ENCODE data around the gene ST3GAL6. TPM values are rescaled to one million over a fixed set of nuclear protein-coding genes. Genes with fewer than 3 reads are reported as not detected.
"Not testable (repeated sequence)": the region's sequence is repeated elsewhere in the genome, so short reads cannot be mapped to it uniquely, and the experiment has no call there.

The ST3GAL6 gene
- polyA plus RNA-seq, 4 donors, result 64.7 to 94.6 (median 66.4) TPM

DNA sequence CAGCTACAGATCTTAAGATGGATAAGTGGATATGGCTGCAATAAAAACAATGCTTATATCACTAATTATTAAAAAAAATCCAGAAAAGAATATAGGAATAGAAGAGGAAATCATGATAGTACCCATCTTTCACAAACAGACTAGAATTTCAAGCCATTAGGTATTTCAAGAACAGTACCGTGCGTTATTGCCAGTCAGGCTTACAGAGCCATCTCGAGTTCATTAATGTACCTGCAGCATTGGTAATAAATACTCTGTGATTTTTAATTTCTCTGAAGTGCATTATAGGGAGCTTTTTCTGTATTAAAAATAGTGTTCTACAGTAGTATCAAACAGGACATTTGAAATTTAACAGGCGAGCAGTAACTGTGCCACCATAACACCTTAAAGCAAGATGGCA is 35.7 kb downstream of the ST3GAL6 start:
- no peak for DNase-seq (ENCODE audit: low read depth in 4 of 4, low spot score in 2 of 4)

DNA sequence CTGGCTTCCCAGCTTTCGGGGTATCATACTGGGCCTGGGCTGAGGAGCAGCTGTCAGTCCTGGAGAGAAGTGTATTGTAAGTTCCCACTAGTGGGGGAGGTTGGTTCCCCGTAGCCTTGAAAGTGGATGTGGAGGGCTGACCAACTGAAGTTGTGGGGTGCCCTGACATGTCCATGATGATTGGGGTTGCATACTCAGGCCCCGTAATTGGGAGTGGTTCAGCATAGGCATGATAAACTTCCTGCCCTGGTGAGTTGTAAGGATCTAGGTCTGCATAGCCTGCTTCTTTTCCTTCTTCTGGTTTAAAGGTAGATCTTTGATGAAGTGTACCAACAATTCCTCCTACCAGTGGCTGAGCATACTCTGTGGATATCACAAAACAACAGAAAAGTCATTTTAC is 36.3 kb downstream of the ST3GAL6 start:
- DNase-seq (ENCODE audit: low read depth in 4 of 4, low spot score in 2 of 4), result no peak

DNA sequence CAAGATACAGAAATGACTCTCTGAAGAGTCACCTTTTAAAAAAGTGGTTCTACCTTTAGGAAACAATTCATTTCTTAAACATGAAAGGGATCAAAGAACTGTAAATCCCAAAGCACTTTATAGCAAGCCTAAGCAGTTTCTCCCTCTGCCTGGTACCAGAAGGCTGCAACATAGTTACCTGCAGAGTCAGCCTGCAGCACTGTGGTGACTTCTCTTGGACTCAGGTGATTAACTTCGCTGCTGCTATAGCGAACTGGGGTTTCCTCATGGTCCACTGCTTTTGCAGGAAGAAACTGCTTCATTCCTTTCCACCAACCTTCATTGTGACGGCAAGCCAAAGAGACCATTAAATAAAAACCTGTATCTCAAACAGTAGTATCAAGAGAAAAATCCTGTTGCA is 37.3 kb downstream of the ST3GAL6 start:
- DNase-seq (ENCODE audit: low read depth in 4 of 4, low spot score in 2 of 4), result no peak

DNA sequence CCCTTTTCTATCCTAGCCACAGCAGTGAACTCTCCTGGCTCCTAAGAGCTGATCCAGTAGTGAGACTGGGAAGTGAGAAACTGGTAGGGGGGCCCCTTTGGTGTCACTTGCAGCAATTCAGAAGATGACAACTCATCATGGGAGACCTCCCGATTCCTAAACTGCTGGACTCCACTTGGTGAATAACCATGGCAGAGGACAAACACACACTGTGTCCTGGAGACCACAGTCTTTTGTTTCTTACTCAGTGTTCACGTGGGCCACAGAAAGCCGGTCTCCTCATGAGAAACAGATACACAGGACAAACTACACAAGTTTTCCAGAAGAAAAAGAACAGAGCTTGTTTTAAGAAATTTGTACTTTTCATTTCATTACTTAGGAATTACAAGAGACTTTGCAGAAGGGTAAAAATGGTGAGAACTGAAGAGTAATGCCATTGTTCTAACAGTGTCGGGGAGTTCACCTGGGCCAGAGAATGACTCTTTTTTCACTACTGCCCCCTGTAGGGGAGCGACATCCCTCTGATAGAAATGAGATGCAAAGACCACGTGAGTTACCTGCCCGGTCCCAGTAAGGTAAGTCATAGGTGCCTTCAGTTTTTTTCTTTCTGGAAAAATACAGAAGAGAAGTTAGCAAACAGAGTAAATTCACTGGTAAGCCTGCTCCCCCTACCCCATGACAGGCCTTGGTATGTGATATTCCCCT is 38.1 kb downstream of the ST3GAL6 start:
- no peak for DNase-seq (ENCODE audit: low read depth in 4 of 4, low spot score in 2 of 4)

DNA sequence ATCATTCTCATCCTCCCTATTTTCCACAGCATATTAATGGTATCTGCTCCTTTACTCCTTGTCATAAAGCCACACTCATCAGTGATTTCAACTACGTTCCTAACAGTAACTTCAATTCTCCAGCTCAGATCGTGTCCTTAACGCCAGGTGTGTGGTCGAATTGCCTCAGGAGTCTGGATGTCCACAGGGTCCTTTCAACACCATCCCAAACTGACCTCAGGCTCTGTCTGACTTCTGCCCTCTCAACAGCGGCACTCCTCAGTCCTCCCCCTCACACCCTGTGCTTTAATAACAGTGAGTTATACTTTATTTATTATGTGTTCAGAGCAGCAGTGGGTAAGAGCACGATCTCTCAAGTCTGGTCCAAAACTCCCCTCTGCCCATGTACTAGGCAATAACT is 42.4 kb downstream of the ST3GAL6 start:
- DNase-seq (ENCODE audit: low read depth in 4 of 4, low spot score in 2 of 4), result no peak

DNA sequence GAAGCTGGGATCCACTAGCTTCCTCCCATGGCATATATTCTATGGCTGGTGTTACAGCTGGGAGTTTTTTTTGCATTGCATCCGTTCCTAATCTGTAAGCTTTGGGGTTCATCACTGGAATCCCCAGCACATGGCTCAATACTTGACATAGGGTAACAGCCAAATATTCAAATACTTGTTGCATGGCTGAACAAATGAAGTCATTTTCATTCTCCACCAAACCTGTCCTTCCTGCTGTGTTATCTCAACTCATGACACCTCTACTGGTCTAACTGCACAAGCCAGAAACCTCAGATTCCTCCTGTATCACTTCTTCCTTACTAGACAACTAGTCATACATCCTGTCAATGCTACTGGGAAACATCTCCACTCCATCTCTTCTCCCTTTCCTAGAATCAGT is 43.4 kb downstream of the ST3GAL6 start:
- no peak for DNase-seq (ENCODE audit: low read depth in 4 of 4, low spot score in 2 of 4)

DNA sequence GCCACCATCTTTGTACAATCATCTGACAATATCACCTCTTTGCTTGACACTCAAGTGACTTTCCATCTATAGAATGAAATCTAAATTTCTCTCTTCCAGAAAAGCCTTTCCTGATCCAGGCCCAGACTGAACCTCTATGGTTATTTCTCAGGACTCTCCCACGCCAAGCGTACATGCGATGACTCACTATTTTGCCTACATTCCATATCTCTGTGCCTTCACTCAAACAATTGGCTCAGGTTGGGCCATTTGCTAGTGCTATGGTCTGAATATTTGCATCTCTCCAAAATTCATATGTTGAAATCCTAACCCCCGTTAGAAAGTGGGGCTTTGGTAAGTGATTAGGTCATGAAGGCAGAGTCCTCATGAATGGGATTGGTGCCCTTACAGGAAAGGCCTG is 43.9 kb downstream of the ST3GAL6 start:
- DNase-seq (ENCODE audit: low read depth in 4 of 4, low spot score in 2 of 4), result no peak

DNA sequence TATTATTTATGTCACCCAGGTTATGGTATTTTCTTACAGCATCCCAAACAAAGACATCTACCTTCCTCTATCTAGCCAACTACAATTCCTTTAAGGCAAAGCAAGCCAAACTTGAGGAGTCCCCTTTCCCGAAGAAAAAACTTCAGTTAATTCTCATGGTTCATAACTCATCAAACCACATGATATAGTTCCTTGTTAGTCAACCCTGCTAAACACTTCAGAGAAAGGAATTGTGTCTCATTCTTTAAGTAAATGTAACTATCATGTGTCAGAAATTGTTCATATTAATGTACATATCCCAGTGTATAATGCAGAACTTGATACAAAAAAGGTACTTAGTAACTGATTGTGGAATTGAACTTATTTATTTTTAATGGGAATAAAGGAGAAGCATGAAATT is 44.4 kb downstream of the ST3GAL6 start:
- no peak for DNase-seq (ENCODE audit: low read depth in 4 of 4, low spot score in 2 of 4)

DNA sequence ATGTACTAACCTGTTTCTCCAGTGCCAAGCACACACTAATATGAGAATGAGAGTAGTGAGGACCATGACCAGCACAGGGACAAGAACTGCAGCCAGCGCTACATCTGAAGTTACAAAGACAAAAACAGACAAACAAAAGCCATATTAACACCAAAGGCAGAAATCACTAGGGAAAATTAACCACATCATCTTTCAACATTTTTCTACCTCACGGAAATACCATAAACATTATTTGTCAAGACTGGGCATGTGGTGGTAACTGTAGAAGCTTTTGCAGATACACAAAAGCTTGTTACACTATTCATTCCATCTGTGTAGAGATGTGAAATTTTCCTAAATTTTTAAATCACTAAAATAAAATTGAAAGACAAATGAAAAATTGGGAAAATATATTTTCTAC is 44.9 kb downstream of the ST3GAL6 start:
- no peak for DNase-seq (ENCODE audit: low read depth in 4 of 4, low spot score in 2 of 4)

DNA sequence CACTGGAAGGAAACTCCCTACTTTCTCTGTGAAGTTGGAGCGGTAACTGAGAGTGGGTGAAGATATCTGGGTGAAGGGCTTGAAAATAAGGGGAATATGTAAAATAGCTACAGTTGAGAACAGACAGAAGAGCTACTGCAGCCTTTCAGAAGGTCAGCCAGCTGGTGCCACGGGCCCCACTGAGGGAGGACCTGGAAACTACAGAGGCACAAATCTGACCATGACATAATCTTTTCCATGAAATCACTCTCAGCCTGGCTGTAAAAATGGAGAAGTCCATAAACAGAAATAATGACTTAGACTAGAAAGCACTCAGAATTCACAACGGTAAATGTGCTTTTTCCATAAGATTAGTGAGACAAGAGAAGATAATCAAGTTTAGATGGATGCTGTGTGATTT is 46.4 kb downstream of the ST3GAL6 start:
- DNase-seq (ENCODE audit: low read depth in 4 of 4, low spot score in 2 of 4), result no peak

DNA sequence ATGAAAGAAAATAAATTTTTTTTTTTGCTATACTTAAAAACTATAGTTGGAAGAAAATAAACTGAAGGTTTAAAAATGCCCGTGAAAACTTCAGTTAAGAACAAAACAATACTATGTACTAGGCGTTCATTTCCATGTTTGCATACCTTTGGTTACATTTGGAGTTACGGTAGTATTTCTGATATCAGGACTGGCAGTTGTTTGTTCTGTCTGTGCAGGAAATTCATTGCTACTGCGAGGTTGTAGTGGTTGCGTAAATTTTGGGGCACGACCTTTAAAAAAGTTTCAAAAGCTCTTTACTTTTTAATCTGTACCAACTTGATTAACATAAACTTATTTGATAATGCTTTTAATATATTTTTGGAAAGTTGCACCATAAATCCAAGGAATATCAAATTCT is 47.9 kb downstream of the ST3GAL6 start:
- no peak for DNase-seq (ENCODE audit: low read depth in 4 of 4, low spot score in 2 of 4)

DNA sequence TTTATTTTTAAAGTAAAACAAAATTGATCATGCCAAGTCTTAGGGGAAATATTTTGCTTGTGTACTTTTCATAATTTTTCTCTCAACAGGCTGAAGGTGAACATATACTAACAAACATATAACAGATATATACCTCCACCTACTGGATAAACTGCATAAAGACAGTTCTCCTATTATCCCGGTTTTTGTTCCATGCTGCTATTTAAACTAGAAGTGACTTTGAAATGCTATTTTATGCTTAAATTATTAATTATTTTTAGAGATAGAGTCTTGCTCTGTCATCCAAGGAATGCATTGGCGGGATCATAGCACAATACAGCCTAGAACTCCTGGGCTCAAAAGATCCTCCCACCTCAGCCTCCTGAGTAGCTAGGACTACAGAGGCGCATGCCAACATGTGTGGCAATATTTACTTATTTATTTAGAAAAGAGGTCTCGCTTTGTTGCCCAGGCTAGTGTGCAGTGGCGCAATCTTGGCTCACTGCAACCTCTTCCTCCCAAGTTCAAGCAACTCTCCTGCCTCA is 49.8 kb downstream of the ST3GAL6 start:
- no peak for DNase-seq (ENCODE audit: low read depth in 4 of 4, low spot score in 2 of 4)

DNA sequence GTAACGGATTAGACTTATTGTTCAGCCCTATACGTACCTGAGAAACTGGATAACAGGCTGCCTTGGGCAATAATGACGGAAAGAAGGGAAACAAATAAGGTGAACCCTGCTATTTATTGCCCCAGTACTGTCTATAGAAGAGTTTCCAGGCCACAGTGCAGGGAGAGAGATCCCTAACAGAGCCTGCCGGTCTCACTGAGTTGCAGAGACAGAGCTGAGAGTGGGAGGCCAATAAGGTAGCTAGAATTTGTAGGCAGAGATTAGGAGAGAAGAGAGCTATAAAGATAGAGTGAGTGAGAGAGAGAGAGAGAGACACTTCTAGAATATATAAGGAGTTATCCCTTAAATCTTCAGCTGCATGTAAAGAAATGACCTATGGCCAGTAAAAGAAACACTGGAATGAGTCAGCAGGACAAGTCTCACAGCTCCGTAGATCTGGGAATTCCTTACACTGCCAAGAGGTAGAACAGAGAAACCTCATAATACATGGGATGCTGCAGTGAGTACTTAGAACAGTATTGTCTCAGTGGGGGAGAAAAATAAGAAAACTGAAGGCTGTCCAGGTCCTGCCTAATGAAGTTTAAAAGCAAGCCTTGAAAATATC is 51.8 kb downstream of the ST3GAL6 start:
- no peak for DNase-seq (ENCODE audit: low read depth in 4 of 4, low spot score in 2 of 4)

DNA sequence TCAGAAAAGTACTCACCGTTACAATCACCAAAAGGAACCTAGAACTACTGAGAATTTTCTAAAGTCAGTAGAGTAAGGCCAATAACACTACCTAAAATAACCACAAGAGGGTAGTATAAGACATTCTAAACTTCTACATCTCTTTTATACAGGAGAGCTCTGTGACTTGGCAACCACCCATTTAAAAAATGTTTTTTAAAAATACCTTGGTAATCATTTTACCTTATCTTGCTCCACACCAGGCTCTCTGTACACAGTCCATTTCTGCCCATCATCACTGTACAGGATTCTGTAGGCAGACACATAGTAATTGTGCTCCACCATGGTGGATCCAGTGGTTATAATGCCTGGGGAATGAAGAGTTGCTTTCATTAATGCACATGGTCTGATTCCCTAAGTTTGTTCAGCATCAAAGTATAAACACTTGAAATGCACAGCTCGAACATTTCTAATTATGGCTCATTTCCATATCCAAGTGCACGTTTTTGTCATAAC is 54.5 kb downstream of the ST3GAL6 start:
- peak in 3 of 4 donors; percentile 7 to 49 (median 23) for DNase-seq (ENCODE audit: low read depth in 4 of 4, low spot score in 2 of 4)

DNA sequence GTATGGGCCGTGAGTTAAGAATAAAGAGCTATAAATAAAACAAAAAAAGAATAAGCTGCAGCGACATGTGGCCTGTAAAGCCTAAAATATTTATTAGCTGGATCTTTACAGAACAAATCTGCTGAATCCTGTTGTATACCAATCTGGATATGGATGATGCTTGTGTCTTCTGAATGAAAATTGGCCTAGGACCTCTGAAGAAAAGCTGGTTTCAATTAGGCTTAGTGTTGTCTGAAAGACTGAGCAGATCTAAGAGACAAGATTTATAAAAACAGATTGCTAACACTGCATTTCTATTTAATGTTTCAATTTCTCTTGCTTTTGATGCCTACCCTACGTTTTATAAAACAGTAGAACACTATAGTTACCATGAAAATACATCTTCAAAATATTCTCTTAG is 57.9 kb downstream of the ST3GAL6 start:
- DNase-seq (ENCODE audit: low read depth in 4 of 4, low spot score in 2 of 4), result no peak

DNA sequence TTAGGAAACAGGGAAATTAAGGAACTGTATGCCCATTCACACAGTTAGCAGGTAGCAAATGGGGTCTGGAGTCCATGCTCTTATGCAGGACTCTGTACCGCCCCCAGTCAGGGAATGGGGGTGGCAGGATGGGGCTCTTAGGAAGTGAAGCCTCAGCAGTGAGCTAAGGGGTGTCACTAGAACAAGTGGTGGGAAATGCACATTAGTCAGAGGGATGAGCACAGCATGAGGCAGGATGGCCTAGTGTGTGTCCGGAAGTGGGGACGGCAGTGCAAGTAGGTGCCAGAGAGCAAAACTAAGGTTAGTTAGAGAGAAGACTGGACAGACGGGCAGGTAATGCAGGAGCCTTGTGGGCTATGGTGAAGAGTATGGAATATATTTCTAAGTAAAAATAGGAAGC is 60.7 kb downstream of the ST3GAL6 start:
- DNase-seq (ENCODE audit: low read depth in 4 of 4, low spot score in 2 of 4), result no peak

DNA sequence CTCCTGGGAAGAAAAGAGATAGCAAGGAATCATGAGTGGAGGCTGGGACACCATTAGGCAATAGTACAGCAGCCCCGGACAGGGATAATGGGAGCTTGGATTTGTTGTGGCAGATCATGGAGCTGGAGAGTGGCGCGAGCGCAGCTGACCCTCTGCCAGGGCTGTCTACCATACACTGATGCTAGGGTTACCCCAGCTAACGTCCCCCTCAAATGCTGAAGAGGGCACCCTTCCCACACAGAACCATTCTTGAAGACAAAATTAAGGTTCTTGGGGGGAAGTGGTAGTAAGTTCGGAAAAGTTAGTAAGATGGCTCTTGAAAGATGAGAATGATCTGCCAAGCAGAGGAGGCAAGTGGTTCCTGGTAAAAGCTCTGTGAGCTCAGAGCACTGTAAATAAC is 61.1 kb downstream of the ST3GAL6 start:
- no peak for DNase-seq (ENCODE audit: low read depth in 4 of 4, low spot score in 2 of 4)

DNA sequence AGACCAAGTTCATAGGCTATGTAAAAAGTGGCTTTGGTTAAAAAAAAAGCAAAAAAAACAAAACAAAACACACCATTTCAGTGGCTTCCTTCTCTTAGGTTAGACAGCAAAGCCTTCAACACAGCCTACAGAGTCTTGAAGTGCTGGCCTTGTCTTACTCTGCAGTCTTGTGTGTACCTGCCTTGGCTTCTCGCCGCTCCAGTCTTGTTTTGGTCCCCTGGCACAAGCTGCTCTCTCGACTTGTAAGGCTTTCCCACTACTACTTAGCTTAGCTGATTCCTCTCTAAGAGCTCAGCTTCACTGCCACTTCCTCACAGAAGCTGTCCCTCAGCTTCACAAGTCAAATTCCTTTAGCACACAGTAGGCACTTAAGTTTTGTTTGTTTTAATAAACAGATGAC is 63.0 kb downstream of the ST3GAL6 start:
- DNase-seq (ENCODE audit: low read depth in 4 of 4, low spot score in 2 of 4), result no peak

DNA sequence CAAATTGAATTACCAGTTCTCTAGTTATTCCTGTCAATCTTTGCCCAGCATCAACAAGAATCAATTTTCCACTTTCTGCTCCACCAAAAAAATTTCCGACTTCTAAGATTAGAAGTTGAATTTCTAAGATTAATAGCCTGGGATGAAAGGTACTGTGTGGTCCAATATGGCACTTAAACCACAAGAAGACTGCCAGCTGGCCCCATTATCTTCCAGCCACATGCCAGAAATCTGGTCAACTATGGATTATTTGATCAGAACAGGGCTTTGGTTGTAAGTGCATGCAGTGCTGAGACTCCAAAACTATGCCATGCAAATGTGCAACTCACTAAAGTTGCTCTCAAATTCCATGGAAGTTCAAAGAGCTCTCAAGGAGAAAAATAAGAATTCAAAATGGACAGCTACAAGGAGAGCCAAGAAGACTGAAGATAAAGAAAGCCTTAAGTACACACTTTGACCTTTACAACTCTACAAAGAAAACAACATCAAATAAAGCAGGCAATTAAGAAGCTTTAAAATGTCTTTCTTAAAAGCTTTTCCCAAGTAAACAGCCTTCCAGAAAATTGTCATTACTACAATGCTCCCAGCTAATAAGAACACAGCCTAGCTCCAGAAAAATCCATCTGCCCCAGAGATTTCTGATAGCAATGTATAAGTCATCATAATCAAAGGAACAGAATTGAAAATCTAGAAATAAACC is 64.2 kb downstream of the ST3GAL6 start:
- no peak for DNase-seq (ENCODE audit: low read depth in 4 of 4, low spot score in 2 of 4)

DNA sequence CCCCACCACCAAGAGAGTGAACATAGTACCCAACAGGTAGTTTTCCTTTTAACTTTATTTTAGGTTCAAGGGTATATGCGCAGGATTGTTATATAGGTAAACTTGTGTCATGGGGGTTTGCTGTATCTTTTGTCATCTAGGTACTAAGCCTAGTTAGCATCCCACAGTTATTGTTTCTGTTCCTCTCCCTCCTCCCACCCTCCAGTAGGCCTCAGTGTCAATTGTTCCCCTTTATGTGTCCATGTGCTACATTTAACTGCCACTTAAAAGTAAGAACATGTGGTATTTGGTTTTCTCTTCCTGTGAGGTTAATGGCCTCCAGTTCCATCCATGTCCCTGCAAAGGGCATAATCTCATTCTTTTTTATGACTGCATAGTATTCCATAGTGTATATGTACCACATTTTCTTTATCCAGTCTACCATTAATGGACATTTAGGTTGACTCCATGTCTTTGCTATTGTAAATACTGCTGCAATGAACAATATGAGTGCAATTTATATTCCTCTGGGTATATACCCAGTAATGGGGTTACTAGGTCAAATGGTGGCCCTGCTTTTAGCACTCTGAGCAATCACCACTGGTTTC is 66.2 kb downstream of the ST3GAL6 start:
- DNase-seq (ENCODE audit: low read depth in 4 of 4, low spot score in 2 of 4), result no peak

DNA sequence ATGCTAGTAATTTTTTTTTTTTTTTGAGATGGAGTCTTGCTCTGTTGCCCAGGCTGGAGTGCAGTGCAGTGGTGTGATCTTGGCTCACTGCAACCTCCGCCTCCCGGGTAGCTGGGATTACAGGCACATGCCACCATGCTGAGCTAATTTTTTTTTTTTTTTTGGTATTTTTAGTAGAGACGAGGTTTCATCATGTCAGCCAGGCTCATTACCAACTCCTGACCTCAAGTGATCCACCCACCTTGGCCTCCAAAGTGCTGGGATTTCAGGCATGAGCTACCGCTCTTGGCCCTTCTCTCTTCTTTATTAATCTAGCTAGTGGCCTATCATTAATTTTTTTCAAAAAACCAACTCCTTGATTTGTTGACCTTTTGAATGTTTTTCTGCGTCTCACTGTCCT is 67.9 kb downstream of the ST3GAL6 start:
- not testable (repeated sequence) for DNase-seq (ENCODE audit: low read depth in 4 of 4, low spot score in 2 of 4)

Data from left renal cortex interstitium (tissue), 4 donors.